ENCODE results near the gene RXRG.

The RXRG gene

DNA sequence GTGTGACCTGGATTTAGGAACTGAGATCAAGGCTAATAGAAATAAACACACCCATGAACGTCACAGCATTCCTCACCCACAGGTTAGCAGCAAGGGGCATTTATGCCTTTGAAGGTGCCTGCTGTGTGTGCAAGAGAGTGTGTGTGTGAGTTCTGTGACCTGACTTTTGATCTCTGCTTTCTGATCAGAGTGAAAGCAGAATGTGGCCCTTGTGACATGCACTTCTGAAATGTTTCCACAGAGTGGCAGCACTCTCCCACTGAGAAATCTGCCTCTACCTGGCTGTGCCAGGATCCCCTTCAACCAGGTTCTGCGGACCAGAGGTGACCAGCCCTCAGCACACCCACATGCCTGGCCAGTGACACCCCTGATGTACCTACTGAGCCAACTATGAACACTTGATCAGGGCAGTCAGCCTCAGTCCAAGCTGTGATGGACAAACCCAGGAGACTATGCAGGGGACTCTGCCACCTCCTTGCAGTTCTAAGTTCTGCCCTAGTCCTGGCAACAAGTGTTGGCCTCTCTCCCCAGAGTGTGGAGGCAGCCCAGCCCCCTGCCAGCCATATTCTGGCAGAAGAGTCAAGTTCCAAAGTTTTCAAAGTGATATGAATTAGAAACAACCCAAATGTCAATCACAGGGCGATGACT is 41.0 kb downstream of the RXRG start:
- DNase-seq, result no peak

DNA sequence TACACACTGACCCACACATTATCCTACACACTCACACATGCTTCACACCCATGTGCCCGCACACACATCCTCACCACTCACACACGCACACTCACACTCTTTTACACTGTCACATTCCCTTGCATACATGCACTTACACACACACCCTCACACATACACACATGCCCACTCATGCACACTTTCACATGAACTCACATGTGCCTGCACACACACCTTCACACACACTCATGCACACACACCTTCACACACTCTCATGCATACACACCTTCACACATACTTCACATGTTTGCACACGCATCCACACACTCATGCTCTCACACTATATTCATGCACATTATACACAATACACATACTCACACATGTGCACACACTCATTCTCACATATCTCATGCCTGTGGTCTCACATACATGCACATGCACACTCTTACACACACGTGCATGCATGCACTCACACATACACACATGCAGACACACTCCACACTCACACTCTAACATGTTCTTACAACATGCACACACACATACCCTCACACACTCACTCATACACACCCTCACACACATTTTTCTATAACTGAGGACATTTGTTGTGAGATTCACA is 42.3 kb downstream of the RXRG start:
- DNase-seq, result no peak

DNA sequence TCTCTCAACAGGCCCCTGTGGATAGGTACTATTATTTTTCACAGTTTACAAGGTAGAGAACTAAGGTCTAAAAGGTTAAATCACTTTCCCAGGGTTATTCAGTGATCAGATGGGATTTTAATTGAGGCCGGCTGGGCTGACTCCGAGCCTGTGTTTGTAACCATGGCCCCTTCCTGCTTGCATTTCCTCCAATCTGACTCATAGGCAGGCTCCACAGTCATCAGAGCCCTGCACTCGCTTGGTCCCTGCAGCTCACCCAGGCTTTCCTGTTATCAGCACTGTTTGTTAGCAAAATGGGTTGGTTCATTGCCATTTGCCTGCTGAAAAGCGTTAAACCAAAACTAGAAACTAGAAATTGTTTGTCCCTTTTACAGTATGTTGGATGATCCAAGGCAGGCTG is 47.0 kb downstream of the RXRG start:
- no peak for DNase-seq

DNA sequence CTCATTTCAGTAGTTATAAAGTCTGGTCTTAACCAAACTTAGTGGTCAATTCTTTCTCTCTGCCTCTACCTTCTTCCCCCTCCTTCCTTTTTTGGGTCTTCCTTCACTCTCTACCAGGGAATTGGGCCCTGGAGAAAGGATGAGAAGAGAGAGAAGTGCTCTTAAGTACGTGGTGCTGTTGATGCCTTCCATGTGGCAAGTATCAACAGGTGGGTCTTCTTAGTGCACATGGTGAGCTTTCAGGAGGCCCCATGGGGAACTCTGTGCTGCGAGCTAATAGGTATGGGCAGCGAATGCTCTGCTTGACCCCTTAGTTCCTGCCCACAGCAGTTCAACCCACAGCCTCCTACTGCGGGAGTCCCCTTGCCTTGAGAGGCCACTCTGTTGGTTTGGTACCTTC is 49.0 kb downstream of the RXRG start:
- no peak for DNase-seq

DNA sequence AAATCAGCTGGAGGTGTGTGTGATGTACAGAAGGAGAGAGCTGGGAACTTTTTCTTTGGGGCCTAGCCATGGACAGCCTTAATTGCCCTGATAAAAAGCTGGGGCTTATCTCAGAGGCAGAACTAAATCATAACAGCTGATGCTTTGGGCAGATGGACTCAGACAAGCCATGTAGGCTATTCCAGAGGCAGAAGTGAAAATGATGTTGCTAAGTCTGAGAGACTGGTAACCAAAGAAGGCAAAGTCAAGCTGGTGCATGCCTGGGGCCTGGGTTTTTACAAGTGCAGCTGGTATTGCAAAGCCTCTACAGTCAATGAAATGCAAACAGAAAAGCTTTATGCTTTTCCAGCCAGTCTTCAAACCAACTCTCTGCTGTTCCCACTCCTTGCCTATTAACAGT is 49.4 kb downstream of the RXRG start:
- DNase-seq, result no peak

DNA sequence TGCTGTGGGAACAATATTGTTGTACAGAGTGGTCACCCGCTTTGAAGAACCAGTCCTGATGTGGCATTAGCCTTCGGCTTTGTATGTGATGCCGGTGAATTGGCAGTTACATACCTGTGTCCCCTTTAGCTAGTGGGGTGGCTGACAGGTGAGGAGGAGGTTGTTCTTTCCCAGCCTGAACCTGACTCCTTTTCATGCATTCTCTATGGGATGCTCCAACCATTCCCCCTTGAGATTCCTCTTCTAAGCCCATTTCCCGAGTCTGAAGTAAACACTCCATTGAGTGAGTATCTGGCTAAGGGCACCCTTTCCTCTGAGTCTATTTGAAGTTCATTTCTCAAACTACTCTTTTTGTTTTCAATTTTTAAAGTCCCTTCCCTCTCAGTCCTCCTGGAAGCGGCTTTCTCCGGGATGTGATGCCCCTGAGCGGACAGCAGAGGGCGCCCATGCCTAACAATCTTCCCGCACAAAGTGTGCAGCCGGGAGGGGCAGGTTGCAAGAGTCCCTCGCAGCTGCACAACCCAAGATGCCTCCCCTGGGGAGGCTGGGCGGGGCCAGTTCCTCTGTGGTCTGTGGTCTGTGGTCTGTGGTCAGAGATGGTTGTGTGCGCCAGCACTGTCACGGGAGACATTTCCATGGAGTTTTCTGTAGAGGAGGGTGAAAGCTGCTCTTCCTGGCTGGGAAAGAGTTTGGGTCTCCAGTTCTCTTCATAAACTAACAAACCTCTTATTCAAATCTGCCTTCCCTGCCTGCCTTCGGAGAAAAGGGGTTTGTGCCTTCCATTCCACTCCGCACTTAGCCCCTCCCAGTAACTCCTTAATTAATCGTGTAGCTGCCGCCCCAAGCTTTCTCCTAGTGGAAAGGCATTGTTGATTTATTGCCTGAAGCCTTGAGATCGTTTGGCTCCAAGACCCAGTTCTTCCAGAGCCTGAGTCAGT is 52.0 kb downstream of the RXRG start:
- no peak for DNase-seq

DNA sequence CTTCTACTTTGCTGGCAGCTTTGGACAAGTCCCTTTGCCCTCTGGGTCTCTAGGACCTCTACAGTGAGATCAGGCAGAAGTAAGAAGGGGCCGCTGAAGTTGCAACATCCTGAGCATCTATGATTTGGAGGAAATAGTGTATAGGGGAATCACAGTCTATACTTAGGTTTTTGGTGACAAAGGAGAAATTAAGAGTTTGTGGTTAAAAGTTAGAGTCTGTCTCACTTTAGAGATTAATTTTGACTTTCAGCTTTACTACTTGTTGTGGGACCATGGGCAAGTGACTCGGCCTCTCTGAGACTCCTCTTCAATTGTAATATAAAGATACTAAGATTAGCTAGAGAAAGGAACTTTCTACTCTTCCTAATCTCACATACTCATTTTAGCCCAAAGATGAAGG is 55.3 kb downstream of the RXRG start:
- DNase-seq, result no peak

DNA sequence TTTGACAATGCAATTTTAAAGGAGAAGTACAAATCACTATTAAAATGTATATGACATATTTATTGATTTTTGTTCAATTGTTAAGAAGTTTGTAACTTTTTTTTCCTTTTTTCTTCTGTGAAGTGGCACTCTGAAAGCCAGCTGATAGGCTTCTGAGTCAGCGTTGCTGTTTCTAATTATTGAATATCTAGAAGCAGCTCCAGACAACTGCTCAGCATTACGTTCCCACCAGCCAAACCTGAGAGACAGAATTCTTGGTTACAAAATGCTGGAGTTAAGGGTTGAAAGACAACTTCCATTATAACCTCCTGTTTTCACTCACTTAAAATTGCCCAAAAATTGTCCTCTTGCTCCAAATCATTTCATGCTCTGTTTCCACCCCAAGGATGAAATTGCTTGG is 57.0 kb downstream of the RXRG start:
- no peak for DNase-seq

DNA sequence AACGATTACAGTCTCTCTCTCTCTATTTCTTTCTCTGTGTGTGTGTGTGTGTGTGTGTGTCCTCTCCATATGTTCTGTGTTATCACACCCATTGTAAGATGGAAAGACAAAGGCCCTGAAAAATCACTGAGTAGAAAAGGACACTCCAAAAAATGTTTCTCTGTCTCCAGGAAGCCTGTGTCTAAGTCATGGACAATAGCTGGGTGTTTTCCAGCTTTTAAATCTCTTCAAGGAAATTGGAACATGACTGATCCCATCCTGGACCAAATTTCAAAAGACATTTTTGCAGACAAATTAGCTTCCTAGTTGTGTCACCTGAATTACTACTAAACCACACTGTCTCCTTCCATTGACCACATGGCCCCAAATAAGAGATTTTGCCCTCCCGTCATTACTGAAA is 57.4 kb downstream of the RXRG start:
- no peak for DNase-seq

DNA sequence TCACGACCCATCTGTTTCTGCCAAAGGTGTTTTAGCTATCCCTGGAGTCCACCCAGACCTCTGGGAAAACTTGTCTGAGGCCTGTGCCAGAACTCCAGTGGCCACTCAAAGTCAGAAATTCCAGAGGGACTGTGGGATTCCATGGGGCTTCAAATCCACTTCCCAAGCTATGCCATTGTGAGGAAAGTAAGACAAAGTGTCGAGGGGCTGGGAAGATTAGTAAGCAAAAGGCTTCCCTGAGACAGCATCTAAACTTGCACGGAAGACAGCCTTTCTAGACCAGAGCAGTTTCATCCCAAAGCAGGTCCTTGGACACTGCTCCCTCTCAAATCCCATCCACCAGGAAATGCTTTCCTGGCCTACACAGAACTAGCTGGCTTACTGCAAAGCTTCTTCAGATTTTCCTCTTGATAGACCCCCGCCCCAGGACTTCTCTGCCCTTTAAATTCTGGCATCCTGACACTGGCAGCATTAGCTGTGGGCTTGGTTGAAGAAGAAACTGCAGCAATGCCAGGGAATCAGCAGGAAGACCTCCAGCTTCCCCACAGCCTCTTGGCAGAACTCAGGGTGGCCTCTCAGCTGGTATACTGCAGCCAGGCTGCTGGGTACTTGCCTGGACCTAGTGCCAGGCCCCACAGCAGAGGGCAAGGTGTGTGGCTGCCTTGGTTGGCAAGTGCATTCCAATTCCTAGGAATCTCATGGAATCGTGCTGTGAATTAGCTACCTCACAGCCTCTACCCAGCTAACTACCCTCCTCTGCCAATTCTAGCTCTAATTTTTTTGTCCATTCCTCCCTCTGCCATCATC is 61.1 kb downstream of the RXRG start:
- no peak for DNase-seq

DNA sequence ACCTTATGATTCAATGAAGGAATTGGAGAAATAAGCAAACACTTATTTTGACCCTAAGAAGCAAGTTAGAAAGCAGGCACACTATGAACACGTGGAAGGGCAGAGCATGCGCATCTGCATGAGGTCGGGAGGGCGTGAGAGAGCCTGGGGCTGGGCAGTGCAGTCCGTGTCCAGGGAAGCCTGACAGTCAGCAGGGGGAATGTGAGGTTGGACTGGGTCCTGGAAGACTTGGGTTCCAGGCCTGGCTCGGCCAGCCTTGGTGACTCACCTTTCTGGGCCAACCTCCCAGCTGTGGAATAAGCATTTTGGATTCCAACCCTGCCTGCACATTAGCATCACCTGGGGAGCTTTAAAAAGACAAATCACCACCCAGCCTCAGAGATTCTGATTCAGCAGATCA is 61.9 kb downstream of the RXRG start:
- DNase-seq, result no peak

DNA sequence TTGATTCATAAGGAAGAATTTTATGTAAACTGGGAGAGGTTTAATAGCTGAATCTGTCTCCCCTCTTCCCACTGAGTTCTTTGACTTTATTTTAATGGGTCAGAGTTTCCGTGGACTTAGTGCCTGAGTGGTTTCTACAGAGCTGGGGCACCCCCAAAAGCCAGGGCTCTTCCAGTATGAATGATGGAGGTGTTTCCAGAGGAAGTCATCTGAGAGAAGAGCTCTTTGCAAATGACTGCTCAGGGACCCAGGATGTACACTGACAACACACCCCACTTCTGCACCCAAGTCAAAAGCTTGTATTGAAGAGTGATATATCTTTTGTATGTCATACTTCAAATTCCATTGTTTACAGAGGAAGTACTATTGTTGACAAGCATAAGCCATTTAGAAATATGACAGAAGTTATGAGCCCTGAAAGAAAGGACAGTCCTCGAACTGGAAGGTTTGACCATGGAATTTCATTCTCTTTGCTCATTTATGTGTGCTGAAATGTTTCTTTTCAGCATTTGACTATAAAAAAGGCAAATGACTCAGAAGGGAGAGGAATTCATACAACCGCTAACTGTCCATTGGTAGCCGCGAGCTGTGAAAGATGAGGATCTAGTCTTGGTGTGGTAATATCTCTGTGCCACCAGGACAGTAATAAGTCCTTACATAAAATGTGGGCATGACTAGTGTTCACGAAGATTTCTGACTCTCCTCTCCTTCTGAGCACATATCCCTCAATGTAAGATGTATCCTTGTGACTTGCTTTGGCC is 63.0 kb downstream of the RXRG start:
- DNase-seq, result no peak

DNA sequence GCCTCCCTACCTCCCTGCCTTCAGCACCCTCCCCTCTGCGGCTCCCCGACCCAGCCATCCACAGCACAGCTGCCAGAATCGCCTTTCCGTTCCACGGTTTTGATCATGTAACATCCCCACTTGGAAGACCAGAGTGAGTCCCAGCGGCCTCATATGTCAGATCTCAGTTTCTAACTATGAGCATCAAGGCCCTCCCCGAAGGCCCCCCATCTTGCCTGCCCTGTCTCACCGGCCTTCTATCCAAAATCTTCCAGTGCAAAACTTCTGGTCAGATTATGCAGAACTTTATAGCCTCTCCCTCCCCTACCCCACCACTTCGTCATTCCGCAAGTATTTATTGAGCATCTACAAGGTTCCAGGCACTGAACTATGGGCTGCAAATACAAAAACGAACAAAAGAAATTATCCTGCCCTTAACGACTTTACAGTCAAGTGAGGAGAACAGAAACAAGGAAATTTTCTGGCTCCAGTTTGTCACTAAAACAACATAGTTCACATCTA is 68.1 kb downstream of the RXRG start:
- DNase-seq, result no peak

DNA sequence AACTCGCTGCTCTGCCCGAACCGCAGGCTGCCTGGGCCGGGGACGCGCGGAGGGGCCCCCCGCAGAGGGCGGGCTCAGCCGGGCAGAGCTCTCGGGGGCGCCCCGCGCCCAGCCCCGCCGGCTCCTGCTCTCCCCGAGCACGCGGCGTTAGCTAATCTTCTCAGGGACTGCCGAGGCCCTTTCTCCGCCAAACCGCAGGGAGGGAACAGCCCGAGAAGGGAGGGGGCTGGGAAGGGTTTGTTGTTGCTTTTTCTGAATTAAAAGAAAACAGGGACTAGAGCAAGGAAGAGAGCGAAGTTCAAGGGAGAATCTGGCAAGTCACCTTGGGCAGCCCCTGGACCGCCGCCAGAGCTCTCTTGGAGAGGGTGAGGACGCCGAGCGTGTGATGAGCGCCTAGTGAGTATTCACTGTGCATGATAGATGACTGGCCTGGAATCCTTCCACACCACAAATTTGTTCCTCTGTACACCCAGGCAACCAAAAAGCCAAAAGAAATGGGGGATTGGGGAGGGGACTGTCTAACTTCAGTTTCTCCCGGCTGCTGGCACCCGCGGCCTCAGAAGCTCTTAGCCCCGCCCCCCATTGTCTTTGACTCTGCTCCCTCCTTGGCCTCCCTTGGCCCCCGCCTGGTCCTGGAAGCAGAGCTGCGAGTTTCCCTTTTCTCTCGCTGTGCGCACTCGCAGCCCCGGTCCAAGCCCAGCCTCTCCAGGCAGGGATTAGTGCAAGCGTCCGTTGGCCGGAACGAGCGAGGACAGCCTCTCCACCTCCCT is 68.7 kb downstream of the RXRG start:
- no peak for DNase-seq

DNA sequence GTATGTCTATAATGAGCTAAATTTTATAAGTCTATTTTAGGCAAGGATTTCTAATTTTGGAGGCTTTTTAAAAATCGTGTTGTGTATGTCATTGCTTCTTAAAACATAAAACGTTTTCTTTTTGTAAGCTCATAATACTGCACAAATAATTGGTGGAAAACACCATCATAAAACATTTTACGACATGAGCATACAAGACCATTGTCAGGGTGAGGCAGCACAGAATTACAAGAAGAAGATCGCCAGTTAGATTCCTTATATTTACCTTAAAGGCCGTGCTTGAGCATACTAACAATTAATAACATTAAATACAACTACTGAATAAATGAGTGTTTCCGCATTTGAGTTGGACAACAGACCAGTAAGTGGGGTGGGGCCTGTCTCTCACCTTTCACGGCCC is 69.3 kb downstream of the RXRG start:
- no peak for DNase-seq

DNA sequence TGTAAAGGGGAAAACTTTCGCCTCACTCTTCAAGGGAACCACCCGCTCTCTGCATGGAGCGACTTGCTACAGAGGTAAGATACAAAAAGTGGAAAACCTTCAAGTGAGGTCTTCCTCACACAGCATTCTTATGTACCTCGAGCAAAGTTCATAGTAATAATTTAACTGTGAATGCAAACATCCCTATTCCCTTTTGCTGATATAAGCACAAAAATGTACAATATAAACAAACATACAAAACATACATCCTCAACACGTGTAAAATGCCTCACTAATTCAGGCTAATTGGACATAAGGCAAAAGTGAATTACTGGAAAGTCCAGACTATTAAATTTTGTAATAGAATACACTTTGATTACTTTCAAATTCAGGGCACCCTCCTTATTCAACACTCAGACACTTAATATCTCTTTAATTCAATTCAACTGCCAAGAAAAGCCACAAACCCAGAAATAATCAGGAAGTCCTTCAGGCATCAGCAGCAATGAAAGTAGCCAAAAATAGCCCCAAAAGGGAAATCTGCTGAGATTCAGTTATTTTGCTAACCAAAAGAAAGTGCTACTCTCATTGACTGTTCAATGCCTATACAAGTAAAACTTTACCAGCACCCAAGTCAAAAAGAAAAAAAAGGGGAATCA is 73.2 kb downstream of the RXRG start:
- no peak for DNase-seq

DNA sequence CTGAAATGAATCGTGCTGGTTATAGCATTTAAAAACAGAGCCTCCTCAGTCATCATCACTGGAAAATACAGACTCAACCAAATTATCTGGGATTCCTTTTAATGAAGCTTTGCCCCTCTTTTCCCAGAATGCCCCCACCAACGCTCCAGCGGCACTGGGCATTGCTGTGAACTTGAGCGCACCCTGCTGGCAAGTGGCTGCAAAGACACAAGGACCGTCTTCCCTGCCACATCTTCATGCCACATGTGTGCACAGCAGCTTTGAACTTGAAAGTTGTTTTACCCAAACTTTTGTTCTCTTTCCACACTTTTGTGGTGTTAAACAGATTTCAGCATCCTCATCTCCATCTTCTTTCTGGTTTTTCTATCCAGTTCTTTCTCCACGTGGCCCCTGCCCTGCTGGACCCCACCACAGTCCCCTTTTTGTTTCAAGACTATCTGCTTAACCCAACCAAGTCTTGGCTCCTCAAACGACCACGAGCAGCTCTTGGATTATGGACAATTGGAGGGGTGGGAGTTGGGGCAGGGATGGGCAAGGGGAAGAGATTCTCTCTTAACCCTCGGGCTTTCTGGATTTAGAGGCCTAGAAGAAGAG is 75.6 kb downstream of the RXRG start:
- DNase-seq, result no peak

DNA sequence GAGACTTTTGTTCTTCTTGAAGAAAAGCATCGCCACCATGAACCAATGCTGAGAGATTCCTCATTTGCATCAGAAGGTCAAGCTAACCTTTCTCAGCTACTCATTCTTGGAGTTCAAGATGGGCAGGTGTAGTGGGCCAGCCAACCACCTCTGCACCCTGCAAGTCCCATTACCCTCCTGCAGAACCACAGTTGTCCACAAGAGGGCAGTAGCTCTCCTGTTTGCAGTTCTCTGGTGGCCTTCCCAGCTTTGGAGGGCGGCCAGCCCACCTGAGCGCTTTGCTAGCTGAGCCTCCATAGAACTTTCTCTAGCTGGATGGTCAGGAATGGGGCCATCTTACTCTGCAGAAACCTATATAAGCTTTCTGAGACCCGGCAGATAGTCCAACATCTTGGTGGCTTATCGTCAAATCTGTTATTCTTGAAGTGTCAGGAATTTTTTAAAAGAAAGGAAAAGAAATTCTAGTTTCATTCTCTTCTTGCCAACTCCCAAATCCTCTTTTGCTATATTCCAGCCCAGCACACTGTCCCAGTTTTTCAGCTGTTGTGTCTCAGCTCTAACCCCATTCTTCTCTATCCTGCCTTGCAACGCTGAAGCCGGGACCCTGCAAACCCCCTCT is 77.4 kb downstream of the RXRG start:
- no peak for DNase-seq

DNA sequence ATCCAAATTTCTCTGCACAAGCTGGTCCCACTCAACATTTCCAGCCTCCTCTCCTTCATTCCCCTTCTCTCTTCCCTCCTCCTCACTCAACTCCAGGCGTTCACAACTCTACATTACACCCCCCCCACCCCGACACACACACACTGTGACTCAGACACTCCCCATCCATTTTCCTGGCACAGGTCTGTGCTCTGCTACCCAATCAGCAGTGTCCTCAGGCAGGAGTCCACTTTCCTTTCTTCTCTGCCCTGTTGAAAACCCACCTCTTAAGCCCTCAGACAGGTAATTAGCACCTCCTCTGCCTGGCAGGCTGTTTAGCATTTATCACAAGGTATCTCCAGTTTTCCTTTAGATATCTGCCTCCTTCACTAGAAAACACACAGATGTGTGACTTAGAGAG is 79.6 kb downstream of the RXRG start:
- no peak for DNase-seq

DNA sequence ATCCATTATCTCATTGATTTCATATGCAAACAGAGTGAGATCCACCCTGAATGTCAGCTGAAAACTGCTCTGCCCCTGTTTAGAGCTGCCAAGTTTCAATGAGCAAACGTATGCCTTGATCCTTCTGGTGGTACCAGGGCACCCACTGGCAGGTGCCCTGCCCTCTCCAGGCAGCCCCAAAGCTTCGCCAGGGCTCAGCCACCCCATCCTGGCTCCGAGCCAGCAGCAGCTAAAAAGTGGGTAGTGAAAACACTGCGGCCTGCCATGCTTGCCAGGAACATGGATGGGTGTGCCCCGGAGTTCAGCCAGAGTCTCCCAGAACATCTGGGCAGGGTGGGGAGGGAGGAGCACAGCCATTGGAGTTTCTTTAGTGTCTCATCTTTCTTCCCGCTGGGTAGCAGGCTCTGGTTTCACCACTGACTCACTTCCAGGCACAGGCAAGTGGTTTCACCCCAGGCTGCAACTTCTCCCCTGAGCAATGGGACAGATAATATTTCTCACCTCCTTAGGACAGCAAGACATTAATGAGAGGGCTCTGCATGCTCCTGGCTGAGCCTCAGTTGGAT is 80.3 kb downstream of the RXRG start:
- no peak for DNase-seq

Data from NCI-H2081 treated with DMSO at 0.1 percent for 48 hours (cell line).